Mesothelial cell of epicardium (in vitro differentiated cells): ENCODE results near the gene ZSCAN5C. TPM values are rescaled to one million over a fixed set of nuclear protein-coding genes. Genes with fewer than 3 reads are reported as not detected.

Experiments used
- DNase-seq, 2 experiments: peaks; one replicate each; pipeline ENCODE4 v3.0.0; 2021; ENCODE audit warnings: low spot score in 2 of 2; ENCODE audit not compliant: unreplicated experiment in 2 of 2
- H3K27ac Mint-ChIP-seq: 2 replicates; pipeline ENCODE4 v1.8.0; 2021; ENCODE audit warnings: mixed read lengths
- H3K27me3 Mint-ChIP-seq: 2 replicates; pipeline ENCODE4 v1.8.0; 2021; ENCODE audit warnings: low read depth, mixed read lengths
- H3K36me3 Mint-ChIP-seq: 2 replicates; pipeline ENCODE4 v1.8.0; 2021; ENCODE audit warnings: mixed read lengths
- H3K4me1 Mint-ChIP-seq: 2 replicates; pipeline ENCODE4 v1.8.0; 2021; ENCODE audit warnings: mixed read lengths
- H3K4me3 Mint-ChIP-seq: 2 replicates; pipeline ENCODE4 v1.8.0; 2021; ENCODE audit warnings: mild to moderate bottlenecking, moderate library complexity, mixed read lengths
- H3K9me3 Mint-ChIP-seq: 2 replicates; pipeline ENCODE4 v1.8.0; 2021; ENCODE audit warnings: mixed read lengths
- total RNA-seq: library from RNA; stranded (reverse); gene quantifications from 3 replicates; pipeline ENCODE4 v1.2.1, GENCODE V29; 2021
- TF ChIP-seq, protein P1 (sequence below): fragments of 200-600 bp; sonication (generic); IDR thresholded peaks from one replicate; pipeline ENCODE4 v1.5.0; 2021; ENCODE audit warnings: antibody characterized with exemption; ENCODE audit not compliant: unreplicated experiment

The ZSCAN5C gene
- total RNA-seq, 1 donor from 2014 or later, result not detected

GRCh38 chr19:56158170-56158757 lies 43.8 kb upstream of the ZSCAN5C start:
- Mint-ChIP-seq H3K4me1 (peaks cover 2% of the 10 kb centered on the region), H3K27me3 (no peaks in the 10 kb centered on the region), H3K9me3 (peaks cover 7% of the 10 kb centered on the region), H3K36me3 (peaks cover 35% of the 10 kb centered on the region), H3K27ac (no peak overlapping the region), H3K4me3 (no peak overlapping the region)
- DNase-seq, result no peak
- TF ChIP-seq, protein P1, sequence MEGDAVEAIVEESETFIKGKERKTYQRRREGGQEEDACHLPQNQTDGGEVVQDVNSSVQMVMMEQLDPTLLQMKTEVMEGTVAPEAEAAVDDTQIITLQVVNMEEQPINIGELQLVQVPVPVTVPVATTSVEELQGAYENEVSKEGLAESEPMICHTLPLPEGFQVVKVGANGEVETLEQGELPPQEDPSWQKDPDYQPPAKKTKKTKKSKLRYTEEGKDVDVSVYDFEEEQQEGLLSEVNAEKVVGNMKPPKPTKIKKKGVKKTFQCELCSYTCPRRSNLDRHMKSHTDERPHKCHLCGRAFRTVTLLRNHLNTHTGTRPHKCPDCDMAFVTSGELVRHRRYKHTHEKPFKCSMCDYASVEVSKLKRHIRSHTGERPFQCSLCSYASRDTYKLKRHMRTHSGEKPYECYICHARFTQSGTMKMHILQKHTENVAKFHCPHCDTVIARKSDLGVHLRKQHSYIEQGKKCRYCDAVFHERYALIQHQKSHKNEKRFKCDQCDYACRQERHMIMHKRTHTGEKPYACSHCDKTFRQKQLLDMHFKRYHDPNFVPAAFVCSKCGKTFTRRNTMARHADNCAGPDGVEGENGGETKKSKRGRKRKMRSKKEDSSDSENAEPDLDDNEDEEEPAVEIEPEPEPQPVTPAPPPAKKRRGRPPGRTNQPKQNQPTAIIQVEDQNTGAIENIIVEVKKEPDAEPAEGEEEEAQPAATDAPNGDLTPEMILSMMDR, result no peak

GRCh38 chr19:56159009-56159559 lies 43.0 kb upstream of the ZSCAN5C start:
- Mint-ChIP-seq H3K27ac (no peak overlapping the region), H3K4me3 (no peak overlapping the region), H3K27me3 (no peaks in the 10 kb centered on the region), H3K36me3 (peaks cover 33% of the 10 kb centered on the region), H3K9me3 (peaks cover 7% of the 10 kb centered on the region), H3K4me1 (no peaks in the 10 kb centered on the region)
- no peak for DNase-seq
- TF ChIP-seq, protein P1, result no peak

DNA sequence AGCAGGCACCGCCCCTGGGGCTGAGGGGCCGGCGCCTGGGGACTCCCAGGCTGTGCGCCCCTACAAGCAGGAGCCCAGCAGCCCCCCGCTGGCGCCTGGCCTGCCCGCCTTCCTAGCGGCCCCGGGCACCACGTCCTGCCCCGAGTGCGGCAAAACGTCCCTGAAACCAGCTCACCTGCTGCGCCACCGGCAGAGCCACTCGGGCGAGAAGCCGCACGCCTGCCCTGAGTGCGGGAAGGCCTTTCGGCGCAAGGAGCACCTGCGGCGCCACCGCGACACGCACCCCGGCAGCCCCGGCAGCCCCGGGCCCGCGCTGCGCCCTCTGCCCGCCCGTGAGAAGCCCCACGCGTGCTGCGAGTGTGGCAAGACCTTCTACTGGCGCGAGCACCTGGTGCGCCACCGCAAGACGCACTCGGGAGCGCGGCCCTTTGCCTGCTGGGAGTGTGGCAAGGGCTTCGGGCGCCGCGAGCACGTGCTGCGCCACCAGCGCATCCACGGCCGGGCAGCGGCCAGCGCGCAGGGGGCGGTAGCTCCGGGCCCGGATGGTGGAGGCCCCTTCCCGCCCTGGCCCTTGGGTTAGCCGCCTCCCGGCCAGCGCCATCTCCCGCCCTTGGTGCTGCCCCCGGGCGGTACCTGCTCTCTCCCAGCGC lies 42.3 kb upstream of the ZSCAN5C start:
- Mint-ChIP-seq H3K9me3 (peaks cover 7% of the 10 kb centered on the region), H3K36me3 (peaks cover 30% of the 10 kb centered on the region), H3K27me3 (no peaks in the 10 kb centered on the region), H3K4me1 (no peaks in the 10 kb centered on the region), H3K27ac (no peak overlapping the region), H3K4me3 (no peak overlapping the region)
- no peak for DNase-seq
- TF ChIP-seq, protein P1, result no peak

GRCh38 chr19:56161534-56161933 lies 40.5 kb upstream of the ZSCAN5C start:
- H3K27ac Mint-ChIP-seq, result no peak overlapping the region
- H3K9me3 Mint-ChIP-seq, result peaks cover 7% of the 10 kb centered on the region

DNA sequence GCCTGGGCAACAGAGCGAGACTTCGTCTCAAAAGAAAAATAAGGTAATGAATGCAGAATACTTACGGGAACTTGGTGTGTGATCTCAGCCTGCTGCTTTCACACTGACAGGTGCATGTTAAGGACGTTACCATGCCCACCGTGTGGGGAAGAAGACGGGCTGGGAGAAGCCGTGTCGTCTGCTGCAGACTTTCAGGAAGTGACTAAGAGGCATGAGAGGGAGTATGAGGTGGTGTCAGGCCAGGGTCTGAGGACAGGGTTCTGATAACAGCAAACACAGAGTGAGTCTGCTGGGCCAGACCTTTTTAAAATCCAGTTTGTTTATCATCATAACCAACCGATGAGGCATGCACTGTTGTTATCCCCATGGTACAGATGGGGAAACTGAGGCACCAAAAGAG lies 39.8 kb upstream of the ZSCAN5C start:
- Mint-ChIP-seq H3K27me3 (no peaks in the 10 kb centered on the region), H3K27ac (no peak overlapping the region), H3K4me3 (no peak overlapping the region), H3K4me1 (no peaks in the 10 kb centered on the region), H3K9me3 (peaks cover 7% of the 10 kb centered on the region), H3K36me3 (peaks cover 16% of the 10 kb centered on the region)
- TF ChIP-seq, protein P1, result no peak
- DNase-seq, result no peak

More at GRCh38 chr19:56161534-56161933, 40.5 kb upstream of the ZSCAN5C start:
- Mint-ChIP-seq H3K4me1 (no peaks in the 10 kb centered on the region), H3K4me3 (no peak overlapping the region), H3K27me3 (no peaks in the 10 kb centered on the region), H3K36me3 (peaks cover 16% of the 10 kb centered on the region)
- no peak for DNase-seq
- TF ChIP-seq, protein P1, result no peak
